HL-60/S4 treated with phorbol 12-myristate 13-acetate at 8.2 ng/mL for 4 days and 3 days (cell line): Measurements from ENCODE around the gene SFXN4.
"Not testable (repeated sequence)": the region's sequence is repeated elsewhere in the genome, so short reads cannot be mapped to it uniquely, and the experiment has no call there.

ENCODE experiments used
- in situ Hi-C: fragments of 300-500 bp; cut with MboI; formaldehyde crosslinking; loops from 2 replicates; pipeline ENCODE4 v1.15.0; 2022; ENCODE audit warnings: low sequenced_read_pairs

The SFXN4 gene

DNA sequence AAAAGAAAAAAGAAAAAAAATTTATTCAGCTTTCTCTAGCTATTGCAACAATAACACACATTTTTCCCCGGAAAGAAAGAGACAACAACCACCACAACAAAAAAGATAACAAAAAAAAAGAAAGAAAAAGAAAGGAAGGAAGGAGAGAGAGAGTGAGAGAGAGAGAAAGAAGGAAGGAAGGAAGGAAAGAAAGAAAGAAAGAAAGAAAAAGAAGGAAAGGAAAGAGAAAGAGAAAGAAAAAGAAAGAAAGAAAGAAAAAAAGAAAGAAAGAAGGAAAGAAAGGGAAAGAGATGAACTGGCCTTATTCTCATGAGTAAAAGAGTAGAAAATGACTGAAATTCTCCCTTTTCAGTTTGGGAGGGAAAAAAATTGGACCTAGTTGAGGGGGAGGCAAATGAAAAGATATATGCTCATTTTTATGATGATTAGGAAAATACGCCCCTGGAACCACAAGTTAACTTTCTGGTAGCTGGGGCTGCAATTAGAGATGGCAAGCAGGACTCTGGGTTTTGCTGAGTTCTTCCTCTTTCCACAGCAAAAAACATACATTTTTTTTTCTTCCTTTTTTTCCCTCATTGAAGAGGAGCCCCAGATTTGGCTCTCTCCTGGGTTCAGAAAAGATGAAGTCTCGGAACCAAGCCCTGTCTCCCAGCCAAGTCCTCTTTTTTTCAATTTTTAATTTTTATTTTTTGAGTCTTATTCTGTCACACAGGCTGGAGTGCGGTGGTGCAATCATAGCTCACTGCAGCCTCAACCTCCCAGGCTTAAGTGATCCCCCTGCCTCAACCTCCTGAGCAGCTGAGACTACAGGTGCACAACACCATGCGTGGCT is 25.7 kb upstream of the SFXN4 start:
- in situ Hi-C loops: no loop called here

- in situ Hi-C loops: no loop called here
Measured at GRCh38 chr10:119190353-119190752, 24.8 kb upstream of the SFXN4 start.

DNA sequence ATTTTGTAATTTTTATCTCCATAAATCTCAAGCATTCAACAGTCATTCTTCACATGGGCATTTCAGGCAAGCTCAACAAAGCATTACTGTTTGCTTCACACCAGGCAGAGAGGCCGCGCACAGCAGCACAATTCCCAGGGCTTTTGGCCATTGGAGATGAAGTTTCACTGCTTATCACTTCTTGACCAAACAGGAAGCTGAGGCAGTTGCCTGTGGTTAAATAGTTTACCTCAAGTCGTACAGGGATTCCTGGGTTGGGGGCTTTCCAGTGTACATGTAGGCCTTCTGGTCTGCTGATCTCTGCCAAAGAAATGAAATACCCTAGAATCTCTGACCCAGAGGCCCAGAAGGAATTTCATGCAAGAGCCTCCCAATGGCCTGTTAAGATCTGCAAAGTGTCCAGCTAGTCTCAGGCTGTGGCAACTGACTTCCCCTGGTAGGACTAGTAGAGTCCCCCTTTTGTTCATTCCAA is 24.3 kb upstream of the SFXN4 start:
- in situ Hi-C loops: no loop called here

- in situ Hi-C loops: no loop called here
Measured at GRCh38 chr10:119183664-119184412, 18.3 kb upstream of the SFXN4 start.

- in situ Hi-C loops: not testable (repeated sequence)
Measured at GRCh38 chr10:119180850-119181400, 15.4 kb upstream of the SFXN4 start.

DNA sequence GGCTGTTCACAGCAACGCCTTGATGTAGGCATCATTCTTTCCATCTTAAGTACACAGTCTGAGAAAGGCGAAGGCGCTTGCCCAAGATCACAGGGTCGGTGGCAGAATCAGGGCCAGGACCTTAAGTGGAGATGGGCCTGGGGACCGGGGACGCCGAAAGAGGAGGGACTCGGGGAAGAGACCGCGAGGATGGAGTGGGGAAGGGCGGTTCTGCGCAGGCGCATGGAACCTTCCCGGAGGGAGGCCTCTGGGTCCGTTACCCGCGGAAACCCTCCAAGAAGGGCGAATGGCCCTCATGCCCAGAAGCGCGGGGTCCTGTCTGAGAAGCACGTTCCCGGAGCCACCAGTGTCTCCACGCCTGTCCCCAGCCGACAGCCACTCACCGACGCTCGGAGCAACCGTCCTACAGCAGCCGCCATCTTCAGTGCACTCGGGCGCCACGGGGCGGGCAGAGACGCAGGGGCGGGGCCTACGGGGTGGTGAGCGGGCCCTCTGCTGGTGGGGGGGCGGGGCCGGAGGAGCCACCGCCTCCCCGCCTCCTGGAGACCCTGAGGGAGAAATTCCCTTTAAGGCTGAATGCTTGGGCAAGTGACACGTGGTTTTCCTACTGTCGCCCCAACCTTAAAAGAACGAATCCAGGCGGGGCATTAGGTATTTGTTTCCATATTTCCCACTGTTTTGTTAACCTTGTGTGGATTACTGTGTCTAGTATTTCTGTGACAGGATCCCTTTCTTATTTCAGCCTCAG is 13.0 kb upstream of the SFXN4 start, which contains the start of gene PRDX3:
Gene PRDX3, minus strand, starts transcription at position 441 of the 748 bp plus-strand sequence. Its CDS starts 22 bp downstream, at position 419.
- in situ Hi-C loops: no loop called here

DNA sequence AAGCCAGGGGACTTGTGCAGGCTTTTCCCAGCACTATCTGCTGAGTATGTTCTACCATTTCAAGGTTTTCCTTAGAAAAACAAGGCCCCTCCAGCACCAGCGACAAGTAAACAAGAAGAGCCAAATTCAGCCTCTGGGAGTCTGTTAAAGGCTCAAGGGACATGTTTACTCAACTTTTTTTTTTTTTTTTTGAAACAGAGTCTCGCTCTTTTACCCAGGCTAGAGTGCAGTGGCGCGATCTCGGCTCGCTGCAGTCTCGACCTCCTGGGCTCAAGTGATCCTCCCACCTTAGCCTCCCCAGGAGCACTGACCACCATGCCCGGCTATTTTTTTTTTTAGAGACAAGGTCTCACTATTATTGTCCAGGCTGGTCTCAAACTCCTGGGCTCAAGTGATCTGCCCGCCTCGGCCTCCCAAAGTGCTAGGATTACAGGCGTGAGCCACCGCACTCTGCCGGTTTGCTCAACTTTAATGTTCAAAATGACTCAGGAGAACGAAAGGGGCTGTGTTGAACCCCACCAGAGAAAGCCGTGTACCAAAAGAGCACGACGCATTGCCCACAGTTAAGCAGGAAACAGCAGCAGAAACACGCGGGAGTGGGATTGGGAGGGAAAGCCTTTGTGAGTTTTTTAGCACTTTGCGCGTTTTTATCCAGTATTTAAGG is 12.3 kb upstream of the SFXN4 start:
- in situ Hi-C loops: no loop called here

DNA sequence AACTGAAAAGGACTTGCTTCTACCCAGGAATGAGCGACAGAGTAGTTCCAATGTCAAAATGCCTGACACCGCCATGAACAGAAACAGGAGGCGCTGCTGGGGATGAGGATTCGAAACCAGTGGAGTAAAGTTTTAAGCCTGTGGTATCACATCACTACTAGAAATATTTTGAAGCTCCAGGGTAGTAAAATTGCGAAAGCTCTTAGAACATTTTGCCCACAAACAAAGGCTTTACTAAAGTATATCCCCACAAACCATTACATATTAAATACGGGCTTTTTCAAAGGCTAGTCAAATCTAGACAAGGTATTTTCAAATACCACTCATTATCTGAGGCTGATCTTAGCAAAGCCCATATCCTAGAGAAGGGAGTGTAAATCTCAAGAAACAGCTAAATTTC is 10.7 kb upstream of the SFXN4 start:
- in situ Hi-C loops: no loop called here

DNA sequence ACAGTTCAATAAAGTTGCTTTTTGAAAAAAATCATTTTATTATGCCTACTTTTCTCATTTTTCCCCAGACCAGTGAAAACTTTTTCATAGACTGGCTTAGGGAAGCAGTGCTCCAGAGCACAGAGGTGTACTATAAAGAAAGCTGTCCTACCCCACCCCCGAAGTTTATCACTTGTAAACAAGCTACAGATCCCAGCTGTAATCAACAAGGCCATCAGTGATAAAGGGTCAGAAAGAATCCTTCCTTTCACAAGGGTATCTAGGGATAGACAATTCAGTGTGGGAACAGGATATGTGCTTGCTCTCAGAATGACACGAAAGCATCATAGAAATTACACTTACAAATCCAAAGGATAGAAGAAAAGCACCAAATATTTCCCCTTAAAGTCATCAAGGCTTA is 8.6 kb upstream of the SFXN4 start:
- in situ Hi-C loops: no loop called here

DNA sequence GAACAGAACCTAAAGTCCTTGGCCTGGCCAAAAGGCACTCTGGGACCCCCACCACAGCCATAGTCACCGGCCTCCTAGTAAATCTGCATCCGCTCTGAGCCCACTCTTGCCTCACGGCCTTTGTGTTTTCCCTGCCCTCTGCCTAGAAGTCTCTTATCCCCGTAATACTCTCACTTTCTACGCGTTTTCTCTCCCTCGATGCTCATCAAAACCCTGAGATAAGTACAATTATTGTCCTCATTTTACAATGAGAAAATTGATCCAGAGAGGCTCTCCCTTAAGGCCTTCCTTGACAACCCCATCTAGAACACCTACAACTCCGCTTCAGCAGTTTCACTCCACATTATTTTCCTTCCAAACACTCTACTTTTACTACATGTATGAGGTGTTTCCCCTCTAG is 1.5 kb upstream of the SFXN4 start:
- in situ Hi-C loops: no loop called here

- in situ Hi-C loops: no loop called here
Measured at GRCh38 chr10:119166564-119166963, 1.1 kb upstream of the SFXN4 start.

DNA sequence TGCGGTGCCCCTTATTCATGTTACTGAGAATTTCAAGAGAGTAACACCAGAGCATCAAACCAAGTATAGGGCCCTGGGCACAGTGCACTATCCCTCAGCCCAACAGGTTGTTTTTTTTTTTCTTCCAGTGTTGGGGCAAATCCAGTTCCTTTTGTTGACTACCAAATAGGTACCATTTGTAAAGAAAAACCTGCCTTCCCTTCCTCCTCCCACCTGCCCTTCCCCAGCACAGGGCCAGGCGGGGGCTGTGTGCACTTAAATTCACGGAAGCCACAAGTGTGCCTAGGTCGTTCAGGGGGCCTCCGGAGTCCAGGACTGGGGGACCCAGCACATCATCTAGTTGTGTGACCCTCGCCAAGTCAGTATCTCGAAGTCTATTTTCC is 595 bp upstream of the SFXN4 start:
- in situ Hi-C loops: no loop called here

DNA sequence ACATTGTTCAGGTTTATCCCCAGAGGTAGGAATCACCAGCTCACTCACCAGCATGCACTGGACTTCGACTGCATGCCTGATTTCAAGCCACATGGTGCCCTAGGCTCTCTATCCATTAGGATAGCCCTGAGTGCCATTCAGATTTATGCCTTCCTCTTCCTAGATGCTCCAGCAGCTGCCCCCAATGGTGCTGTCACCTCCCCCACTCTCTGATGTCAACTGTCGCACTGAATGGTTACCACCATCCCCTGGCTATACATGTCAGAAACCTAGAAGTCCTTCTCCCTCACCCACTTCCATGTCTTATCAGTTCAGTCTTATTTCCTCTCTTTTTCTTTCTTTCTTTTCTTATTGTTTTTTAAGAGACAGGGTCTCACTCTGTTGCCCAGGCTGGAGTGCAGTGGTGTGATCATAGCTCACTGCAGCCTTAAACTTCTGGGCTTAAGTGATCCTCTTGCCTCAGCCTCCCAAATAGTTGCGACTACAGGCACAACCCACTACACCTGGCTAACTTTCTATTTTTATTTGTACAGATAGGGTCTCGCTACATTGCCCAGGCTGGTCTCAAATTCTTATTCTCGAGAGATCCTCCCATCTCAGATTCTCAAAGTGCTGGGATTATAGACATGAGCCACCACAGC is 2.9 kb downstream of the SFXN4 start:
- in situ Hi-C loops: no loop called here

DNA sequence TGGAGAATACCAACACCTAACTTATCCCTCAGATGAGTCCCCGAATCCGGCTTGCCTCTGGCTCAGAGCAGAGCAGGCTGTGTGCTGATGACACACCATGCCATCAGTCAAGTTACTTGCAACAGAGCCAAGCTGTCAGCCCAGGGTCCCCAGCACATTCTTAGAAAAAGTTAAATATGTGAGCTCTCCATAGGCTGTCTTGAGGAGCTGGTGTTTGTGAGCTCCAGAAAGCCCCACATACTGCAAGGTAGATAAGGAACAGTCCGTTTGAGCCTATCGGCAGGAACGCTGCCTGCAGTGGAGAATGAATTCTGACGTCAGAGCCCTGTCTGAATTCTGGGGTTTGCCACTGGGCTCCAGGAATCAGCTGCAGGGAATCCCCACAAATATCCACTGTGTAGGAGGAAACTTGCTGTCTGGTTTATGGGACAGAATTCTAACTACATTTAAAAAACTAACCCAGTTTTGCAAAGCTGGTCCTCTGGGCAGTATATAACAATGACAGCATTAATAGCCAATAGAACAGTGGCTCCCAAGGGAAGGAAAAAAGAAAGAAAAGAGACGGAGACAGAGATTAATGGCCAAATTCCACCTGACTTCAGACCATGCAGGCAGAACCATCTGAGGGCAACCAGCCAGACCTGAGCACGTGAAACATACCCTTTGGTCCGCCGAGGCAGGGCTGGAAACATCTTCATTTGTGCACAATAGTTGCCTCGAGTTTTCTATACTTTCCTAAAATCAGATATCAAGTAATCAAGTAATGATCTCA is 3.6 kb downstream of the SFXN4 start:
- in situ Hi-C loops: no loop called here

DNA sequence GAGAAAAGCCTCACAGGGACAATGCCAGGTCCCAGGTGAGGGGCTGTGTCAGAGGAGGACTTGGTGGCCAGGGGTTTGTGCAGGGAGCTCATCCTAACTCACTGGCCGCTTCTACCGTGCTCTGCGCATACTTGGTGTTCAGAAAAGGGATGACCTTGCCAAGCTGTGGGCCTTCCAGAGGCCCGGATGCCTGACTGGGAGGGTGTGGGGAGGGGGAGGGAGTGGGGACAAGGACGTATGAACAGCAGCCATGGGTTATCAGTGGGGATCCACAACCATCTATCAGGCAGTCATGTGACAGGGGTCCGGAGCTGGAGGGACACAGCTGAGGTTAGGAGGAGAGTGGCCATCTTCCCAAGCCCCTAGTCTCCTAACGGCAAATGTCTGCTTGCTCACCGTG is 6.2 kb downstream of the SFXN4 start:
- in situ Hi-C loops: no loop called here

DNA sequence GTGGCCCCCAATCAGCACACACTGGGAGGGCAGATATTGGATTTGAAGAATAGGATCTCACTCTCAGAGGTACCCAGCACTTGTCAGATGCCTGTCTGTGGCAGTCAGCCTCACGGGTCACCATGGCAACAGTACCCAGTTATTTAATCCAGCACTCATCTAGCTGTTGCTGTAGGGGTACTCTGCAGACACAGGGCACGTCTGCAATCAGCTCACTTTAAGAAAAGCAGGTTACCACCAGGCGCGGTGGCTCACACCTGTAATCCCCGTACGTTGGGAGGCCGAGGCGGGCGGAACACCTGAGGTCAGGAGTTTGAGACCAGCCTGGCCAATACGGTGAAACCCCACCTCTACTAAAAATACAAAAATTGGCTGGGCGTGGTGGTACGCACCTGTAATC is 11.9 kb downstream of the SFXN4 start:
- in situ Hi-C loops: no loop called here

DNA sequence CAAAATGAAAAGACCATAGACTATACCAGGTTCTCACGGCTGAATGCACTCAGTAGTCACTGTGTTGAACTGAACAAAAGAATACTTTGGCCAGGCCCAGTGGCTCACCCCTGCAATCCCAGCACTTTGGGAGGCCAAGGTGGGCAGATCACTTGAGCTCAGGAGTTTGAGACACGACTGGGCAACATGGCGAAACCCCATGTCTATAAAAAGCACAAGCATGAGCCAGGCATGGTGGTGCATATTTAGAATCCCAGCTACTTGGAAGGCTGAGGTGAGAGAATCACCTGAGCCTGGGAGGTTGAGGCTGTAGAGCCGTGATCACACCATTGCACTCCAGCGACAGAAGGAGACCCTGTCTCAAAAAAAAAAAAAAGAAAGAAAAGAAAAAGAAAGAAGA is 12.5 kb downstream of the SFXN4 start:
- in situ Hi-C loops: no loop called here

DNA sequence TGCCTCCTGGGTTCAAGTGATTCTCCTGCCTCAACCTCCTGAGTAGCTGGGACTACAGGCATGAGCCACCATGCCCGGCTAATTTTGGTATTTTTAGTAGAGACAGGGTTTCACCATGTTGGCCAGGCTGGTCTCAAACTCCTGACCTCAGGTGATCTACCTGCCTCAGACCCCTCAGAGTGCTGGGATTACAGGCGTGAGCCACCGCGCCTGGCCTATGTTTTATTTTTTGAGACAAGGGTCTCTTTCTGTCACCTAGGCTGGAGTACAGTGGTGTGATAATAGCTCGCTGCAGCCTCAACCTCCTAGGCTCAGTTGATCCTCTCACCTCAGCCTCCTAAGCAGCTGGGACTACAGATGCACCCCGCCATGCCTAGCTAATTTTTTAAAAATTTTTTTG is 13.9 kb downstream of the SFXN4 start:
- in situ Hi-C loops: not testable (repeated sequence)

DNA sequence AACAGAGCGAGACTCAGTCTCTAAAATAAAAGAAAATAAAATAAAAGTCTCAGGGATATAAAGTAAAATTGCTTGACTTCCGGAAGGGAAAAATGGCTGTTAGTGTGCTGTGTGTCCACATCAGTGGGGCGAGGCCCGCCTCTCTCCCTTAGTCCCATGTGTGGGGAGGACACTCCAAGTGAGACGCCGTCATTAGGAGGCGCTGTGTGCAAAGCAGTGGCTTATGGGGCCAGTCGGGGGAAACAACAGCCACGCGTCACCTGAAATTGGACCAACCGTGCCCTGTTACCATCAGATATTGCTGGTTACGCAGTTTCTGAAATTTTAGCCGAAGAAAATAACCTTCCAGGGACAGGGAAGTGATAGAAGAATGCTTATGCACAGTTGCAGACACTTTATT is 15.8 kb downstream of the SFXN4 start:
- in situ Hi-C loops: no loop called here
